HepG2 (cell line): ENCODE data around the gene CHN2. TPM values are rescaled to one million over a fixed set of nuclear protein-coding genes. Genes with fewer than 3 reads are reported as not detected.

ENCODE experiments used
- ATAC-seq: fragments of 200-7000 bp; cut with Tn5 transposase; 3 replicates; pipeline ENCODE4 v1.9.1; 2020; ENCODE audit warnings: mild to moderate bottlenecking, moderate library complexity
- BruUV-seq: library from RNA; stranded (reverse); fragments of 400-500 nt; replicated peaks from 2 replicates; lab custom pipeline; 2021; lab: Mats Ljungman, UMichigan
- CTCF ChIA-PET: fragments of 300-600 bp; formaldehyde crosslinking; extraction: SDS; loops from one replicate; lab custom pipeline; 2021; ENCODE audit warnings: low total read pairs, inconsistent platforms, low intra/inter-chr PET ratio; lab: Yijun Ruan, JAX
- POLR2A ChIA-PET: fragments of 350-600 bp; sonication (Branson Sonifier 250); formaldehyde crosslinking; loops from one replicate; lab custom pipeline; 2020; ENCODE audit warnings: antibody characterized with exemption, inconsistent platforms; lab: Yijun Ruan, JAX
- DNase-seq: peaks from one replicate; pipeline ENCODE4 v3.0.0-alpha.2; 2015; ENCODE audit warnings: low spot score
- FAIRE-seq: peaks from 3 replicates; lab custom pipeline; 2011; peaks lifted over from hg19 to GRCh38; lab: Jason Lieb, UNC
- H2AFZ ChIP-seq: one replicate; pipeline ENCODE4 v1.6.1; 2011; ENCODE audit warnings: low read length, inconsistent platforms
- H3K27ac ChIP-seq: fragments of 300-600 bp; 3 replicates; pipeline ENCODE4 v1.8.0; 2011; ENCODE audit warnings: mixed run types, mild to moderate bottlenecking, mixed read lengths, low read length, inconsistent platforms; ENCODE audit not compliant: insufficient read depth; ENCODE audit errors: extremely low read length
- H3K27me3 ChIP-seq, 2 experiments: fragments of 200-600 bp in 1 of 2; 2 replicates in 1 of 2; 3 replicates in 1 of 2; pipeline versions ENCODE4 v1.6.0 to v1.8.0; 2011; ENCODE audit warnings: low read length in 2 of 2, mild to moderate bottlenecking in 2 of 2, moderate library complexity in 2 of 2, inconsistent platforms in 1 of 2; ENCODE audit not compliant: insufficient read depth in 2 of 2, control insufficient read depth in 1 of 2
- H3K36me3 ChIP-seq, 2 experiments: fragments of 200-600 bp in 1 of 2; replicated peaks in 1 of 2; 2 replicates in 1 of 2; 3 replicates in 1 of 2; pipeline versions ENCODE4 v1.5.1 to v1.8.0; 2011; ENCODE audit warnings: low read length in 2 of 2, inconsistent platforms in 1 of 2; ENCODE audit not compliant: insufficient read depth in 2 of 2, control insufficient read depth in 1 of 2
- H3K4me1 ChIP-seq: 2 replicates; pipeline ENCODE4 v1.5.1; 2012; ENCODE audit warnings: low read length, inconsistent platforms; ENCODE audit not compliant: insufficient read depth
- H3K4me2 ChIP-seq: 2 replicates; pipeline ENCODE4 v1.6.0; 2011; ENCODE audit warnings: low read depth, low read length, inconsistent platforms
- H3K4me3 ChIP-seq, 3 experiments: fragments of 200-600 bp in 1 of 3; sonication (generic), shearing (Covaris generic) in 1 of 3; replicated peaks in 1 of 3; 2 replicates each; pipeline ENCODE4 v1.5.1; 2011 to 2016; ENCODE audit warnings: low read length in 3 of 3, inconsistent platforms in 2 of 3, low read depth in 2 of 3, mild to moderate bottlenecking in 2 of 3, control low read depth in 1 of 3, mixed read lengths in 1 of 3; ENCODE audit not compliant: insufficient read depth in 1 of 3
- H3K79me2 ChIP-seq: one replicate; pipeline ENCODE4 v1.6.1; 2011; ENCODE audit warnings: low read length, inconsistent platforms; ENCODE audit not compliant: insufficient read depth
- H3K9ac ChIP-seq: 2 replicates; pipeline ENCODE4 v1.6.0; 2011; ENCODE audit warnings: mild to moderate bottlenecking, low read depth, low read length, inconsistent platforms; ENCODE audit not compliant: insufficient read depth
- H3K9me3 ChIP-seq: 2 replicates; pipeline ENCODE4 v1.5.1; 2012; ENCODE audit warnings: mild to moderate bottlenecking, low read length
- H4K20me1 ChIP-seq: 2 replicates; pipeline ENCODE4 v1.6.0; 2011; ENCODE audit warnings: inconsistent platforms, mild to moderate bottlenecking, low read length, moderate library complexity; ENCODE audit not compliant: insufficient read depth
- CENPX ChIP-seq: sonication (generic); formaldehyde crosslinking; IDR thresholded peaks from 2 replicates; pipeline ENCODE4 v1.9.0; 2021; ENCODE audit warnings: mild to moderate bottlenecking, missing genetic modification reagents, moderate library complexity
- DRAP1 ChIP-seq: IDR thresholded peaks from 2 replicates; pipeline ENCODE4 v1.6.1; 2016; ENCODE audit warnings: missing genetic modification reagents, missing compliant biosample characterization
- FOXA1 ChIP-seq, 2 experiments: fragments of 450-650 bp in 1 of 2; sonication (generic) in 1 of 2; formaldehyde crosslinking in 1 of 2; IDR thresholded peaks; 2 replicates each; pipeline versions ENCODE4 v1.4.0 to v1.6.1; 2016 to 2020; ENCODE audit warnings: missing genetic modification reagents in 1 of 2
- GATAD1 ChIP-seq: IDR thresholded peaks from 2 replicates; pipeline ENCODE4 v1.6.1; 2016; ENCODE audit warnings: missing genetic modification reagents, missing compliant biosample characterization
- HINFP ChIP-seq: sonication (generic); formaldehyde crosslinking; IDR thresholded peaks from 2 replicates; pipeline ENCODE4 v1.4.0; 2020; ENCODE audit warnings: low read depth, mild to moderate bottlenecking, missing genetic modification reagents
- KMT2A ChIP-seq: sonication (generic); formaldehyde crosslinking; IDR thresholded peaks from 2 replicates; pipeline ENCODE4 v1.4.0; 2020; ENCODE audit warnings: missing genetic modification reagents
- MAX ChIP-seq: IDR thresholded peaks from 2 replicates; pipeline ENCODE4 v1.6.1; 2012; ENCODE audit warnings: inconsistent platforms
- NR2F2 ChIP-seq: IDR thresholded peaks from 2 replicates; pipeline ENCODE4 v1.6.1; 2012; ENCODE audit warnings: low read depth, inconsistent platforms, borderline replicate concordance
- PAXIP1 ChIP-seq: sonication (generic); formaldehyde crosslinking; conservative IDR thresholded peaks from 2 replicates; pipeline ENCODE4 v1.4.0; 2020; ENCODE audit warnings: mild to moderate bottlenecking, missing genetic modification reagents, moderate library complexity
- RARA ChIP-seq: IDR thresholded peaks from 2 replicates; pipeline ENCODE4 v1.6.1; 2016; ENCODE audit warnings: missing genetic modification reagents, missing compliant biosample characterization
- SMC3 ChIP-seq: IDR thresholded peaks from 2 replicates; pipeline ENCODE4 v1.6.1; 2011; ENCODE audit warnings: low read length, improper control_type of control experiment
- SP5 ChIP-seq: IDR thresholded peaks from 2 replicates; pipeline ENCODE4 v1.6.1; 2016; ENCODE audit warnings: low read depth, borderline replicate concordance
- THAP11 ChIP-seq: IDR thresholded peaks from 2 replicates; pipeline ENCODE4 v1.6.1; 2016; ENCODE audit warnings: missing biosample characterization, missing genetic modification reagents
- UBTF ChIP-seq: sonication (generic); formaldehyde crosslinking; IDR thresholded peaks from 2 replicates; pipeline ENCODE4 v1.4.0; 2020; ENCODE audit warnings: mild to moderate bottlenecking, missing genetic modification reagents
- ZFP41 ChIP-seq: sonication (generic); formaldehyde crosslinking; IDR thresholded peaks from 2 replicates; pipeline ENCODE4 v1.4.0; 2020; ENCODE audit warnings: mild to moderate bottlenecking, missing genetic modification reagents, borderline replicate concordance
- ZNF792 ChIP-seq: IDR thresholded peaks from 2 replicates; pipeline ENCODE4 v1.6.1; 2016
- WGBS: methylation state at CpG from one replicate; pipeline ENCODE4 v1.1.6; 2017; ENCODE audit warnings: low lambda C conversion rate; 5-methylcytosine and 5-hydroxymethylcytosine counted together
- in situ Hi-C: cut with HindIII; loops from 2 replicates; pipeline ENCODE4 v1.10.0; 2017; ENCODE audit warnings: low pct_unique_long_range_greater_than_20kb; ENCODE audit not compliant: extremely low pct_ligation_motif_present
- intact Hi-C: fragments of 100-400 bp; cut with micrococcal nuclease; formaldehyde crosslinking; loops from one replicate; pipeline ENCODE4 v1.10.0; 2022; ENCODE audit not compliant: unreplicated experiment
- polyA plus RNA-seq, 8 experiments: library from polyadenylated mRNA; depleted of rRNA in 3 of 8; stranded (reverse) in 7 of 8; unstranded in 1 of 8; fragments of >200 nt; fragmentation: Illumina TruSeq in 4 of 8; extraction: Trizol in 4 of 8; gene quantifications; 2 replicates each; pipeline versions ENCODE4 v1.2.1 to v1.2.3, GENCODE V29; 2011 to 2016; ENCODE audit warnings: low read depth in 4 of 8, missing spikeins in 1 of 8, mixed read lengths in 1 of 8; ENCODE audit not compliant: insufficient read depth in 1 of 8
- total RNA-seq, 5 experiments: library from RNA; depleted of rRNA; stranded (reverse); fragments of >200 nt; fragmentation: Illumina TruSeq; extraction: Trizol; gene quantifications; 2 replicates each; pipeline ENCODE4 v1.2.3, GENCODE V29; 2016; ENCODE audit warnings: low read depth in 1 of 5

CHN2 gene
- total and polyA plus RNA-seq, 2 of the 13 experiments (the other 11 are each of a cell fraction or from before 2014, with no cell fraction given) = 23.5 to 30.5 TPM

GRCh38 chr7:29228289-29229011 is 33.9 kb downstream of the CHN2 start:
- Histone ChIP-seq H3K4me3 (peak overlapping the region in 1 of 3 experiments; percentile 36; a peak in 2 of 6 replicates), H3K9ac (peak overlapping the region; percentile 49), H4K20me1 (no peaks in the 10 kb centered on the region), H3K9me3 (no peaks in the 10 kb centered on the region), H2AFZ (no peak overlapping the region), H3K27ac (peak overlapping the region; percentile 79), H3K27me3 (no peaks in the 10 kb centered on the region), H3K4me2 (peak overlapping the region; percentile 64), H3K79me2 (peaks cover 60% of the 10 kb centered on the region), H3K36me3 (no peaks in the 10 kb centered on the region; a peak in 1 of 5 replicates), H3K4me1 (peaks cover 80% of the 10 kb centered on the region)
- DNase-seq (peak; percentile 92), ATAC-seq (peak; percentile 79), FAIRE-seq (peak; percentile 64)
- BruUV-seq = no TSS peak
- intact Hi-C loops (loop anchor here (1.0 to 5.0 kb wide), 2 partner anchors 18 to 36 kb away; partner anchors contain the start of gene CHN2), in situ Hi-C loops (no loop called here)
- CTCF ChIA-PET = no interaction called here
- 41% methylated on average over 9 of the region's 11 CpGs for WGBS
- POLR2A ChIA-PET = interaction anchor here (0.6 to 2.0 kb wide), 16 partner anchors 19 to 177 kb away, joined by 3 to 28 read pairs (median 5); partner anchors contain the start of gene CHN2
- TF ChIP-seq FOXA1 (IDR thresholded peaks at IDR 0.05) = no peak
- peak; percentile 31; the same call in 1 of the 2 replicates for TF ChIP-seq FOXA1 (CRISPR knock-in tag; IDR thresholded peaks at IDR 0.05)
- TF ChIP-seq SP5 (CRISPR knock-in tag) = peak; percentile 66
- TF ChIP-seq GATAD1 (CRISPR knock-in tag) = 0 out of 2 replicates have a peak, but pooled peaks have one; percentile 38
- no peak for TF ChIP-seq ZFP41
- TF ChIP-seq UBTF (CRISPR knock-in tag) = peak; percentile 57
- TF ChIP-seq THAP11 (CRISPR knock-in tag) = peak; percentile 58; the same call in 1 of the 2 replicates
- TF ChIP-seq RARA (CRISPR knock-in tag) = peak; percentile 89
- peak; percentile 91 for TF ChIP-seq PAXIP1 (CRISPR knock-in tag)
- TF ChIP-seq KMT2A = peak; percentile 35; the same call in 1 of the 2 replicates
- TF ChIP-seq NR2F2 = peak; percentile 93
- 0 out of 2 replicates have a peak, but pooled peaks have one; percentile 18 for TF ChIP-seq SMC3
- TF ChIP-seq HINFP (CRISPR knock-in tag) = no peak
- TF ChIP-seq MAX = peak; percentile 68
- TF ChIP-seq ZNF792 (CRISPR knock-in tag) = peak; percentile 57; the same call in 1 of the 2 replicates
- no peak for TF ChIP-seq CENPX (CRISPR knock-in tag)
- TF ChIP-seq DRAP1 (CRISPR knock-in tag) = no peak; the same call in 1 of the 2 replicates
